Ishikawa (cell line): ENCODE results near the gene SLC51B.

ENCODE experiments used
- CEBPB ChIP-seq: IDR thresholded peaks from 2 replicates; pipeline ENCODE4 v1.6.1; 2012
- CREB1 ChIP-seq: IDR thresholded peaks from 2 replicates; pipeline ENCODE4 v1.6.1; 2012; ENCODE audit warnings: low read depth
- EGR1 ChIP-seq: IDR thresholded peaks from 2 replicates; pipeline ENCODE4 v1.6.1; 2012
- EP300 ChIP-seq: IDR thresholded peaks from 2 replicates; pipeline ENCODE4 v1.6.1; 2012; ENCODE audit warnings: borderline replicate concordance
- FOXM1 ChIP-seq: IDR thresholded peaks from 2 replicates; pipeline ENCODE4 v1.6.1; 2012; ENCODE audit warnings: low read depth, borderline replicate concordance
- NFIC ChIP-seq: IDR thresholded peaks from 2 replicates; pipeline ENCODE4 v1.6.1; 2012
- RAD21 ChIP-seq: IDR thresholded peaks from 2 replicates; pipeline ENCODE4 v1.6.1; 2012; ENCODE audit warnings: low read depth
- TAF1 ChIP-seq: IDR thresholded peaks from 2 replicates; pipeline ENCODE4 v1.6.1; 2012; ENCODE audit warnings: low read depth, mild to moderate bottlenecking
- TCF12 ChIP-seq: IDR thresholded peaks from 2 replicates; pipeline ENCODE4 v1.6.1; 2012; ENCODE audit warnings: low read depth
- TEAD4 ChIP-seq: IDR thresholded peaks from 2 replicates; pipeline ENCODE4 v1.6.1; 2012
- YY1 ChIP-seq: IDR thresholded peaks from 2 replicates; pipeline ENCODE4 v1.6.1; 2012; ENCODE audit warnings: low read depth
- ZBTB7A ChIP-seq: IDR thresholded peaks from 2 replicates; pipeline ENCODE4 v1.6.1; 2012; ENCODE audit warnings: low read depth
- TF ChIP-seq, protein P1 (sequence below): IDR thresholded peaks from 2 replicates; pipeline ENCODE4 v1.6.1; 2012
- TF ChIP-seq, protein P2 (sequence below): IDR thresholded peaks from 2 replicates; pipeline ENCODE4 v1.6.1; 2012
- TF ChIP-seq, protein P3 (sequence below): IDR thresholded peaks from 2 replicates; pipeline ENCODE4 v1.6.1; 2012; ENCODE audit warnings: low read depth, mild to moderate bottlenecking

The SLC51B gene

DNA sequence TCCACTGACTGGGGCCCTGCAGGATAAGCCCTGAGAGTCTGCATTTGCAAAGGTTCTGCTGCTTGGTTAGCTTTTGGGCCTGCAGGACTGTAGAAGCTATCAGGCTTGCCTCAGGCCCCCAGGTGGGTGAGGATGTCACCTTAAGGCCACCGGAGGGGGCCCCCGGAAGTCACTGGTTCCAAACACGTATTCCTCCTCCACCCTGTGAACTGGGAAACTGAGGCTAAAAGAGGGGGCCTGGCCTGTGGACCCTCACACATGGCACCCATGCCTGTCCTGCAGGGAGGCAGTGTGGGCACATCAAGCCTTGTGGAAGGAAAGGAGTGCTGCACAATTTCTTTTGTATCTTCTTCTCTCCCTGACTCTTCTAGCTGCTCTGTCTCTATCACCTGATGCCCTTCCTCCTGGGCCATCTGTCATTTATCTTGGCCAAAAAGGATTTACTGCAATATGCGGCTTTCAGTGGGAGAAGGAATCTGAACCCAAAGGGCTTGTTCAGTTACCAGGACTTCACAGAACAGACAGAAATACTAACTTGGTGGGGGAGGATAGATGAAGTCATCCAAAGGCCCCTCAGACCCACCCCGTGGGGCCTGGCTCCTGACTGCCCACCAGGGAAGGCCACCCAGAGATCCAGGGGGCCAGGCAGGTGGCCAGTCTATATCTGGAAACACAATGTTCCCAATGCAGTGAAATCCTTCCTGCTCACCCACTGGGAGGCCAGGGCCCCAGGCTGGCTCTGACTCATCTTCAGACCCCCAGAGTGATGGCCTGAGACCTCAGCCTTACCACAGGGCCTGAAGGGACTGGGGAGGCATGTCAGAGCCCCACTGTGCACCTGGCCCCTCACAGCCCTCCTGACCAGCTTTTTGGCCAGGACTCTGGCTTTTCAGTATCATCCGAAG, 51.5 kb downstream of the SLC51B start:
- TF ChIP-seq ZBTB7A (no peak), TAF1 (no peak), RAD21 (no peak), TCF12 (no peak), CEBPB (no peak), TEAD4 (no peak), NFIC (no peak), CREB1 (no peak)
- TF ChIP-seq, protein P1, sequence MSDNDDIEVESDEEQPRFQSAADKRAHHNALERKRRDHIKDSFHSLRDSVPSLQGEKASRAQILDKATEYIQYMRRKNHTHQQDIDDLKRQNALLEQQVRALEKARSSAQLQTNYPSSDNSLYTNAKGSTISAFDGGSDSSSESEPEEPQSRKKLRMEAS, result no peak

DNA sequence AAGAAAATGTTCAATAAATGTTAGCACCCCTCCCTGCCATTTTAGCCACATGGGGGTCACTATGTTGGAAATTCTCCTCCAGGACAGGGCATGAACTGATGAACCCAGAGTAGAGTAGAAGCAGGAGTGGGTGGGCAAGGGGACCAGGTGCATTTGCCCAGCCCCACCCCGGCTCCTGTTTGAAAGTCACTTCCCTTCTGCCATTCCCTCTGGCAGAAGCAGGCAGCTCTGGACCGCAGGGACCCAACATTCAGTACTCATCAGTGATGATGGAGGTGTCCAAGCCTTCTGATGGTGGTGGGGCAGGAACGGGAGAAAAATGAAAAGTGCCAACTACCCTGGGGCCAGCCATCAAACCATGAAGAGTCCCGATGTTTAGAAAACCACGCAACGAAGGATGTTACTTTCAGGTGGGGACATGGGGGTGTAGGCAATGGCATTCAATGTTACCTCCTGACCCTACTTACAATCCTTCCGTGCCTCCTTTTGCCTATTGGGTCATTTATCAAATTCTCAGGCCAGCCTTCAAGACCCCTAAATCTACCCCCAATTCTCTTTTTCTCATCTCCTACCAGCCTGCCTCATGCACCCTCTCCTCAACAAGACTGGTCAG, 52.6 kb downstream of the SLC51B start:
- TF ChIP-seq NFIC (no peak), EGR1 (no peak), TAF1 (no peak), FOXM1 (no peak), EP300 (no peak), CREB1 (no peak), YY1 (no peak), RAD21 (no peak), CEBPB (no peak), ZBTB7A (no peak), TCF12 (no peak), TEAD4 (no peak)
- TF ChIP-seq, protein P2, sequence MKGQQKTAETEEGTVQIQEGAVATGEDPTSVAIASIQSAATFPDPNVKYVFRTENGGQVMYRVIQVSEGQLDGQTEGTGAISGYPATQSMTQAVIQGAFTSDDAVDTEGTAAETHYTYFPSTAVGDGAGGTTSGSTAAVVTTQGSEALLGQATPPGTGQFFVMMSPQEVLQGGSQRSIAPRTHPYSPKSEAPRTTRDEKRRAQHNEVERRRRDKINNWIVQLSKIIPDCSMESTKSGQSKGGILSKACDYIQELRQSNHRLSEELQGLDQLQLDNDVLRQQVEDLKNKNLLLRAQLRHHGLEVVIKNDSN, result no peak
- TF ChIP-seq, protein P3, sequence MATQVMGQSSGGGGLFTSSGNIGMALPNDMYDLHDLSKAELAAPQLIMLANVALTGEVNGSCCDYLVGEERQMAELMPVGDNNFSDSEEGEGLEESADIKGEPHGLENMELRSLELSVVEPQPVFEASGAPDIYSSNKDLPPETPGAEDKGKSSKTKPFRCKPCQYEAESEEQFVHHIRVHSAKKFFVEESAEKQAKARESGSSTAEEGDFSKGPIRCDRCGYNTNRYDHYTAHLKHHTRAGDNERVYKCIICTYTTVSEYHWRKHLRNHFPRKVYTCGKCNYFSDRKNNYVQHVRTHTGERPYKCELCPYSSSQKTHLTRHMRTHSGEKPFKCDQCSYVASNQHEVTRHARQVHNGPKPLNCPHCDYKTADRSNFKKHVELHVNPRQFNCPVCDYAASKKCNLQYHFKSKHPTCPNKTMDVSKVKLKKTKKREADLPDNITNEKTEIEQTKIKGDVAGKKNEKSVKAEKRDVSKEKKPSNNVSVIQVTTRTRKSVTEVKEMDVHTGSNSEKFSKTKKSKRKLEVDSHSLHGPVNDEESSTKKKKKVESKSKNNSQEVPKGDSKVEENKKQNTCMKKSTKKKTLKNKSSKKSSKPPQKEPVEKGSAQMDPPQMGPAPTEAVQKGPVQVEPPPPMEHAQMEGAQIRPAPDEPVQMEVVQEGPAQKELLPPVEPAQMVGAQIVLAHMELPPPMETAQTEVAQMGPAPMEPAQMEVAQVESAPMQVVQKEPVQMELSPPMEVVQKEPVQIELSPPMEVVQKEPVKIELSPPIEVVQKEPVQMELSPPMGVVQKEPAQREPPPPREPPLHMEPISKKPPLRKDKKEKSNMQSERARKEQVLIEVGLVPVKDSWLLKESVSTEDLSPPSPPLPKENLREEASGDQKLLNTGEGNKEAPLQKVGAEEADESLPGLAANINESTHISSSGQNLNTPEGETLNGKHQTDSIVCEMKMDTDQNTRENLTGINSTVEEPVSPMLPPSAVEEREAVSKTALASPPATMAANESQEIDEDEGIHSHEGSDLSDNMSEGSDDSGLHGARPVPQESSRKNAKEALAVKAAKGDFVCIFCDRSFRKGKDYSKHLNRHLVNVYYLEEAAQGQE, result no peak
- TF ChIP-seq, protein P1, result no peak

DNA sequence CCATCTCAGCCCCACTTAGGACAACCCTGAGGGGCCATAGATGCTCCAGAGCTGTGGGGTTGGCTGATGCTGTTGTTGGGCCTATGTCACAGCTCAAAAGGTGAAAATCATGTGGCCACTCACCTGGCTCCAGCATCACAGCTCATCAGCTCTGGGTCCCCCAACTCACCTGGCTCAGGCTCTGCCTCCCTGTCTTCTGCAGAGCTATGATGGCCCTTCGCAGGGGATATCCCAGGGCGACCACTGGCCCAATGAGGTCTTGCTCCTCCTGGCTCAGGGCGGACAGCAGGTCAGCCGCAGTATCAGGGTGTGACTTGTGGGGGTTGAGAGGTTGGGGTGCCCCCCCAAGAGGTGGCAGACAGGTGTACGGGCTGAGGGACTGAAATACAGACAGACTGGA, 54.1 kb downstream of the SLC51B start:
- TF ChIP-seq CREB1 (no peak), TCF12 (no peak), YY1 (no peak), TEAD4 (no peak), RAD21 (no peak), TAF1 (no peak), EGR1 (no peak), EP300 (no peak), NFIC (no peak), FOXM1 (no peak)
- TF ChIP-seq, protein P2, result no peak
- TF ChIP-seq, protein P1, result no peak
- TF ChIP-seq, protein P3, result no peak

DNA sequence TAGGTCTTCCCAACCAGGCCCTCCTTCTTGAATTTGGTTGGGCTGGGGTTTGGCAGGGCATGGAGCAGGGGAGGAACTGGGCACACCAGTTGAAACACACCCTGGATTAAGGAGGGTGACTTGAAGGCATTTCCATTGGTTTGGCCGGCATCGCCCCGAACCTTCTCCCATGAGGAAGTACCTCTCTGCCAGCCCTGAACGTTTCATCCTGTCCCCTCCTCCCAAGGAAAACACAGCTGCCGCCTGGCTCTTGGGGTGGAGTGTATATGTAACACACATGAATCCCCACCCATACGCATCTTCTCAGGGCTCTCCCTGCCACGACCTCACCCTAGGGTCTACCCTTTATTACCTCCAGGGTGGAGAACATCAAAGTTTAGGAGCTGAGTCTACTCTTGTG, 55.3 kb downstream of the SLC51B start:
- no peak for TF ChIP-seq NFIC

DNA sequence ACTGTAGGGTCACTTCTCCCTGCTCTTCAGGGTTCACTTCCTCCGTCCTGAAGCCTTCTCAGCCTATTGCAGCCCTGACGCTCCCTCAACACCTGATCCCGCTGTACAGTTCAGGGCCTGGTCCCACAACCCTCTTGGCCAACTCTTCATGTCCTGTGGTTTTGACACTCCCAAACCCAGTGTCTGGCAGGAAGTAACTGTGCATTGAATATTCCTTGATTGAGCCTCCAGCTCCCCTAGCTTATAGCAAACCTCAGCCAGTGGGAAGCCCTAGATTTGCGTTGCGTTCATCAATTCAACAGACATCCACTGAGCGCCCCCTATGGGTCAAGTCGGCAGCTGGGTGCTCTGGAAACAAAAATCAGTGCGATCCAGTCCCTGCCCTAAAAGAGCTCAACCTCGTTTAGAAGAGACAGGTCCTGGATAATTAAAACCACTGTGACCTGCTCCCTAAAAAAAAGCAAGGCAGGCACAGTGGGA, 56.3 kb downstream of the SLC51B start:
- TF ChIP-seq TEAD4, result no peak
- no peak for TF ChIP-seq TAF1
- no peak for TF ChIP-seq CEBPB
- no peak for TF ChIP-seq CREB1
- no peak for TF ChIP-seq TCF12
- peak; percentile 81 for TF ChIP-seq RAD21
